UCSD-AML1 (cell line): Measurements from ENCODE around the gene TBC1D5.
"Not testable (repeated sequence)": the region's sequence is repeated elsewhere in the genome, so short reads cannot be mapped to it uniquely, and the experiment has no call there.

Source experiments
- DNase-seq: peaks from one replicate; lab custom pipeline; 2025; ENCODE audit not compliant: unreplicated experiment; lab: John Stamatoyannopoulos, UW

The TBC1D5 gene

GRCh38 chr3:17717411-17717810 lies 25.0 kb downstream of the TBC1D5 start:
- DNase-seq = no peak

GRCh38 chr3:17714473-17714872 lies 28.0 kb downstream of the TBC1D5 start:
- DNase-seq = no peak

- DNase-seq = no peak
Observed at GRCh38 chr3:17709236-17709810, 33.1 kb downstream of the TBC1D5 start.

- no peak for DNase-seq
Observed at GRCh38 chr3:17707813-17708543, 34.5 kb downstream of the TBC1D5 start.

GRCh38 chr3:17705991-17706390 lies 36.4 kb downstream of the TBC1D5 start:
- DNase-seq = not testable (repeated sequence)

- not testable (repeated sequence) for DNase-seq
Observed at GRCh38 chr3:17699815-17700214, 42.6 kb downstream of the TBC1D5 start.

GRCh38 chr3:17695665-17696064 lies 46.8 kb downstream of the TBC1D5 start:
- DNase-seq = not testable (repeated sequence)

- not testable (repeated sequence) for DNase-seq
Observed at GRCh38 chr3:17693670-17693999, 48.8 kb downstream of the TBC1D5 start.

- not testable (repeated sequence) for DNase-seq
Observed at GRCh38 chr3:17692846-17693669, 49.4 kb downstream of the TBC1D5 start.

GRCh38 chr3:17687566-17687965 lies 54.9 kb downstream of the TBC1D5 start:
- DNase-seq = no peak

- DNase-seq = no peak
Observed at GRCh38 chr3:17686613-17687012, 55.8 kb downstream of the TBC1D5 start.

GRCh38 chr3:17683542-17684207 lies 58.8 kb downstream of the TBC1D5 start:
- no peak for DNase-seq

GRCh38 chr3:17680530-17680929 lies 61.9 kb downstream of the TBC1D5 start:
- DNase-seq = no peak

- DNase-seq = no peak
Observed at GRCh38 chr3:17678116-17678741, 64.2 kb downstream of the TBC1D5 start.

- DNase-seq = no peak
Observed at GRCh38 chr3:17674082-17674686, 68.2 kb downstream of the TBC1D5 start.

- no peak for DNase-seq
Observed at GRCh38 chr3:17672506-17672905, 69.9 kb downstream of the TBC1D5 start.

GRCh38 chr3:17670749-17671148 lies 71.7 kb downstream of the TBC1D5 start:
- no peak for DNase-seq

- DNase-seq = no peak
Observed at GRCh38 chr3:17664923-17665322, 77.5 kb downstream of the TBC1D5 start.

- DNase-seq = no peak
Observed at GRCh38 chr3:17656264-17656663, 86.2 kb downstream of the TBC1D5 start.

- DNase-seq = no peak
Observed at GRCh38 chr3:17655743-17656142, 86.7 kb downstream of the TBC1D5 start.

- not testable (repeated sequence) for DNase-seq
Observed at GRCh38 chr3:17649748-17650147, 92.7 kb downstream of the TBC1D5 start.
